Esophagus muscularis mucosa (tissue), 3 donors: Measurements from ENCODE around the gene CNTN2.

Experiments
- CTCF ChIP-seq, 3 experiments: fragments of 200-600 bp in 2 of 3; fragments of 450-650 bp in 1 of 3; sonication (generic) in 2 of 3; IDR thresholded peaks; one replicate each; pipeline ENCODE4 v1.5.1; 2017 to 2019; ENCODE audit warnings: antibody characterized with exemption in 3 of 3, mild to moderate bottlenecking in 2 of 3, moderate library complexity in 1 of 3
- POLR2A ChIP-seq: fragments of 450-650 bp; IDR thresholded peaks from one replicate; pipeline ENCODE4 v1.6.1; 2017; ENCODE audit warnings: antibody characterized with exemption, moderate library complexity, mild to moderate bottlenecking, low read depth

GRCh38 chr1:205071801-205072200, 28.8 kb downstream of the CNTN2 start:
- TF ChIP-seq CTCF (IDR thresholded peaks at IDR 0.05) (no peak), POLR2A (no peak)
